VCaP (cell line): ENCODE data around the gene CYTH1.

Experiments used
- H3K27ac ChIP-seq: fragments of 450-650 bp; 2 replicates; pipeline ENCODE4 v1.5.1; 2017
- CTCF ChIP-seq: fragments of 450-650 bp; conservative IDR thresholded peaks from 2 replicates; pipeline ENCODE4 v1.5.1; 2017; ENCODE audit warnings: mild to moderate bottlenecking, moderate library complexity

CYTH1 gene

GRCh38 chr17:78655251-78655940 lies 126.7 kb downstream of the CYTH1 start:
- TF ChIP-seq CTCF: no peak
- no peak overlapping the region for H3K27ac ChIP-seq

DNA sequence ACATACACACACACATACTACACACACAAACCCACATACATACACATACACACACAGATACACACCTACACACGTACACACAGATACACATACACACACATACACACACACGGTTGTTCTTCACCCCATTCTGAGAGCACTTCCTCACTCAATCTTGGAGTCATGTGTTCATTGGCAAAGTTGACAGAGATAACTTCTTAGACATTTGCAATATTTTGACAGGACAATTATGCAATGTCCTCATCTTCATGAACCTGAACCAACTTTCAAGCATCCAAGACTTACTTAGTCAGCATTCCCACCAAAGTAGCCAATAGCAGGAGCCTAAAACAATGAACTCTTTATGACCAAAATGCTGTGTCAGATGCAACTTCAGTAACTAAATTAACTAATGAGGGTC lies 127.7 kb downstream of the CYTH1 start:
- no peak overlapping the region for H3K27ac ChIP-seq
- no peak for TF ChIP-seq CTCF

DNA sequence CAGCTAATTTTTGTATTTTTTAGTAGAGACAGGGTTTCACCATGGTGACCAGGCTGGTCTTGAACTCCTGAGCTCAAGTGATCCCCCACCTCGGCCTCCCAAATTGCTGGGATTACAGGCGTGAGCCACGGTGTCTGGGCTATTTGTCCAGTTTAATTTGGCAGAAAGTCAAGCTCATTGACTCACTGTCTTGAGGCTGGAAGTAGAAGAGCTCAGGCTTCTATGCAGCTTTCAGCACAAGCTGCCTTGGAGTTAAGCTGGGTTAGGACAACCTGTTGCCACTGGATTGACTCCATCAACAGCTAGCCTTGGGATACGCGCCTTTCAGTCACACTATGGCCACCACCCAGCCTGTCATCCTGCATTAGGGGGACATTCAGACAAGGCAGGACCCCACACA lies 128.7 kb downstream of the CYTH1 start:
- no peak overlapping the region for H3K27ac ChIP-seq
- TF ChIP-seq CTCF: no peak

- TF ChIP-seq CTCF: no peak
- no peak overlapping the region for H3K27ac ChIP-seq
Measured at GRCh38 chr17:78652913-78653312, 129.2 kb downstream of the CYTH1 start.

DNA sequence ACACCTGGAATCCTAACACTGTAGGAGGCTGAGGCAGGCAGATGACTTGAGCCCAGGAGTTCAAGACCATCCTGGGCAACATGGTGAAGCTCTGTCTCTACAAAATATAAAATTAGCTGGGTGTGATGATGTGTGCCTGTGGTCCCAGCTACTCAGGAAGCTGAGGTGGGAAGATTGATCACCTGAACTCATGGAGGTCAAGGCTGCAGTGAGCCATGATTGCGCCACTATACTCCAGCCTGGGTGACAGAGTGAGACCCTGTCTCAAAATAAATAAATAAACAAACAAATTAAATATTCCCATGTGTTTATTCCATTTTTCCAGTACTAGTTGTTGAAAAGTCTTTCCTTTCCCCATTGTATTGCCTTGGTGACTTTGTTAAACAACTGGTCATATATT lies 130.0 kb downstream of the CYTH1 start:
- H3K27ac ChIP-seq: no peak overlapping the region
- no peak for TF ChIP-seq CTCF

DNA sequence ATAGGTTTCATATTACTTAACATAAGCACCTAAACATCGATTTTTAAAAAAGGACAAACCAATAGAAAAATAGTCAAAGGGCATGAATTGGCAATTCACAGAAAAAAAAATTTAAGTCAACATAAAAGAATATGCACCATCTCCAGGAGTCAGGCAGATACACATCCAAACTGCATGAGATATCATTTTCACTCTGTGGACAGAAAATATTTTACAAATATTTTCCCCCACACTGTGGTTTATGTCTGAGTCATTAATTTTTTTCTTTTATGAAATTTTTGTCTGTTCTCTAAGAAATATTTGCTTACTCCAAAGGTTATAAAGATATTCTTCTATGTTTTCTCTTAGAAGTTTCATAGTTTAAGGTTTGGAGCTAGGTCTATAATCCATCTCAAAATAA lies 130.5 kb downstream of the CYTH1 start:
- TF ChIP-seq CTCF: no peak
- H3K27ac ChIP-seq: no peak overlapping the region

DNA sequence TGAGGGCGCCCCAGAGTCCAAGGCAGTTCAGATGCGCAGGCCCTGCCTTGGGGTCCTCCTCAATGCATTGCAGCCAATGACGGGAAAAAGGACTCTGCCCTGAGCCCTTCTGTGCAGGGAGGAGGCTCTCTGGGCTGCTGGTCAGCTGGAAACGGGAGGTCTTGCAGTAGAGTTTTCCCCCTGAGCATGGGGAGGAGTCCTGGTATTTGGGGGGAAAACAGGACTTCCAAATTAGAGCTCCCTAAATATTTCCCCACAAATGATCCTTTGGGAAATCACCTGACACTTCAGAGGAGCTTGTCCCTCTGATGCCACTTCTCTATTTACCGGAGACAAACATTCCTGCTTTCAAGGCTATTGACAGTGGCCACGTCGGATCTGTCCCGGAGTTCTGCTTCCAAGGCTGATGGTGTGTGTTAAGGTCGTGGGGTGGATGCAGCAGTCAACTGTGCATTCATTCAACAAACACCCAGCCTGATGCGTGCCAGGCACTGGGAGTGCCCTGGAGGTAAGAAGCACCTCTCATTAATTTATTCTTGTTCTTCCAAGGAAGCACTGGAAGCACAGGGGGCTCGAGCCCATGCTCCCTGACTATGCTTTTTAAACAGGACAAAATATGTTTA lies 131.9 kb downstream of the CYTH1 start:
- H3K27ac ChIP-seq: no peak overlapping the region

More for the DNA sequence above, 131.9 kb downstream of the CYTH1 start:
- TF ChIP-seq CTCF: no peak
